Measurements from ENCODE around the gene RNU1-3. TPM values are rescaled to one million over a fixed set of nuclear protein-coding genes. Genes with fewer than 3 reads are reported as not detected.
"Not testable (repeated sequence)": the region's sequence is repeated elsewhere in the genome, so short reads cannot be mapped to it uniquely, and the experiment has no call there.

RNU1-3 gene
- total RNA-seq, 1 donor from 2014 or later, result 3,957 TPM

DNA sequence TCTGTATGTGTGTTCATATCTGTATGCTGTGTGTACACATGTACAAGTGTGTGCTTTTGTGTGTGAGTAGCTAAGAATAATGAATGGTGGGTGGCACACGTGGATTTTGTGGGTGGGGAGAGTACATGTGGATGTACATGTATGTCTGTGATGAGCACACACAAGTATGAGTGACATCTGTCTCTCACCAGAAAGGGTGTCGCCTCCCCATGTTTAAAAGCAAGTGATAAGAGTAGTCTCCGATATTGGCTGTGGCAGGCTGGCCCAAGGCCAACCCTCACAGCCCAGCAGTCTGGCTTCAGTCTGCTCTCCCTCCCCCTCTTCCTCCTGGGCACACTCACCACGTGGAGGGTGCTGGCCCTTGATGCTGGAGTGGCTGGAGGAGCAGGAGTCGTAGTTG, 36.9 kb upstream of the RNU1-3 start:
- not testable (repeated sequence) for DNase-seq (ENCODE audit: low spot score, unreplicated experiment); H3K9me3 Mint-ChIP-seq (ENCODE audit: low read depth); H3K27me3 Mint-ChIP-seq; H3K27ac Mint-ChIP-seq; H3K4me1 Mint-ChIP-seq (ENCODE audit: low read depth); H3K36me3 Mint-ChIP-seq (ENCODE audit: insufficient read depth); H3K4me3 Mint-ChIP-seq (ENCODE audit: low read depth)

DNA sequence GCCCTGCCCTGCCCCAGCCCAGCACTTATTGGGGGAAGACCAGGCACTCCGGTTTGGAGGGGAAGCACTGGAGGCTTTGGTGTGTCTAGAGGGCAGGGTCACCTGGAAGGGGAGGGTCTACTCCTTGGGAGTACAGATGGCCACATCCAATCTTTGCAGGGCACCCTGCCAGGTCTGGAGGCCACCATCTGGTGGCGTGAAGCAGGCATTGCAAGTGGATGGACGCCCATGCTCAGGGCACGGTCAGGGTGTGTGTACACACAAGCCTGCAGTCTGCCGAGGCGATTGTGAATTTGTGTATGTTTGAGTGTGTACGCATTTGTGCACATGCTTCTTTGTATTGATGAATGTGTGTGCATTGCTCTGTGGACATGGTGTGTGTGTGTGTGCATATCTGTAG, 36.4 kb upstream of the RNU1-3 start:
- not testable (repeated sequence) for H3K4me3 Mint-ChIP-seq (ENCODE audit: low read depth); H3K4me1 Mint-ChIP-seq (ENCODE audit: low read depth)

DNA sequence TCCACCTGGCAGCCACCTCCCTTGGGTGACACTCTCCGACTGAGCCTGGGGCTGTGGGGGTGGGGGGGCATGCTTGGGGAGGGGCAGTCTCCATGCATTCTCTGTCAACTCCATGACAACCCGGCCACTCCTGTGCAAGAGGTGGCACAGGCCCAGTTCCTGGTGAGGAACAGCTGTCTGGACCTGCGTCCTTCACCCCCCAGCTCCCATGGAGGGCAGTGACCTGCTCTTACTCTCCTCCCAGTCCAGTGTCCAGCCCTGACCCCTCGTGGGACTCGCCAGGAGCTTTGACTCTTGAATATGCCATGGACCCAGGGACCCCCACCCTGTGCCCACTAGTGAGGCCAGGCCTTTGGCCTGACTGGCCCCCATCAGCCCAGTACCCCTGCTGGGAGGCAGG, 35.5 kb upstream of the RNU1-3 start:
- not testable (repeated sequence) for DNase-seq (ENCODE audit: low spot score, unreplicated experiment); H3K27ac Mint-ChIP-seq; H3K27me3 Mint-ChIP-seq; H3K9me3 Mint-ChIP-seq (ENCODE audit: low read depth); H3K36me3 Mint-ChIP-seq (ENCODE audit: insufficient read depth); H3K4me1 Mint-ChIP-seq (ENCODE audit: low read depth); H3K4me3 Mint-ChIP-seq (ENCODE audit: low read depth)

More for the DNA sequence above, 36.4 kb upstream of the RNU1-3 start:
- DNase-seq (ENCODE audit: low spot score, unreplicated experiment); H3K27me3 Mint-ChIP-seq; H3K27ac Mint-ChIP-seq; H3K36me3 Mint-ChIP-seq (ENCODE audit: insufficient read depth); H3K9me3 Mint-ChIP-seq (ENCODE audit: low read depth): not testable (repeated sequence)

DNA sequence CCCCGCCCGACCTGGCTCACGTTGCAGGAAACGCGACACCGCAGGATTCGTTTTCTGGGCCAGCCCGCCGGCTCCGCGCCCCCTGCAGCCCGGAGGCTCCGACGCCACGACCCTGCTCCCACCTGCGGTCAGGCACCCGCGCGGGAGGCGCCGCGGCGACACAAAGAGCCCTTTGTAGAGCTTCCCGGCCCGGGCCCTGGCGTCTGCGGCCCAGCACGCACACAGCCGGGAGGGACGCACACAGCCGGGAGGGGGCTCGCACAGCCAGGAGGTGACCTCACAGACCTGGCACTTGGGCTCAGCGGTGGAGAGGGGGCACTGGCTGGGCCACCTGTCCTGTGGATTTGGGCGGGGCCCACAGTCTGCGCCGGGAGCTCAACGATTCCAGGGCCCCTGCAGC, 34.4 kb upstream of the RNU1-3 start:
- not testable (repeated sequence) for H3K9me3 Mint-ChIP-seq (ENCODE audit: low read depth); H3K27ac Mint-ChIP-seq; H3K36me3 Mint-ChIP-seq (ENCODE audit: insufficient read depth); H3K27me3 Mint-ChIP-seq; H3K4me3 Mint-ChIP-seq (ENCODE audit: low read depth); H3K4me1 Mint-ChIP-seq (ENCODE audit: low read depth); DNase-seq (ENCODE audit: low spot score, unreplicated experiment)

DNA sequence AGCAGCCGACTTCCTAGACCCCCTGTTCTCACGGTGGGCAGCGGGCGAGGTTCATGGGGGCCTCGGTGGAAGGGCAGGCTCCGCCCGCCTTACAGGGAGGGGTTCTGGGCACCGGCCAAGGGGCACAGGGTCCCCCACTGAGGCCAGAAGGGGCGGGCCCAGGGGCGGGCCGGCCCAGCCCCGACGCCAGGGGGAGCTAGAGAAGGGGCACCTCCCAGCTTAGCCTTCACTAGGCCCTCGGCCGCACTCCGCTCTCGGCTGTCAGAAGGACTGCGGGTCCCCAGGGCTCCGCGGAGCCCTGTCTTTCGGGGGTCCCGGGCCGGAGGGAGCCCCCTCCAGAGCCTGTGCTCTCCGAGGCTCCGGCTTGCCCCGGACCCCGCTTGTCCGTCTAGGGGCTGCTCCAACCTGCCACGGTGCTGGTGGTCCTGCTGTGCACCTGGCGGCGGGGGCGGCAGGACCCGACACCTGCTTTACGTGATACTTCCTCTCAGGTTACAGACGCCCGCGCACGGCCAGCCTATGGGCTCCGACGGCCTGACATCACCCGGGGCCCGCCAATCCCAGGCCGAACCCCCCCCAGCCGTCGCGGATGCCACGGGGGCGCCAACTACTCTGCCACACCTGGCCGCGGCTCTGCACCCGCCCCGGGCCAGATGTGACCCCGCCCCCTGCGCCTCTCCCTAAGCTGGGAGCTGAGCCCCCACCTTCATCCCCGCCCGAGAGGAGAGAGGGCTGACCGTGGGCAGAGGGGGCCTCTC, 33.6 kb upstream of the RNU1-3 start:
- H3K27ac Mint-ChIP-seq; H3K9me3 Mint-ChIP-seq (ENCODE audit: low read depth); H3K27me3 Mint-ChIP-seq; H3K36me3 Mint-ChIP-seq (ENCODE audit: insufficient read depth); H3K4me1 Mint-ChIP-seq (ENCODE audit: low read depth); DNase-seq (ENCODE audit: low spot score, unreplicated experiment); H3K4me3 Mint-ChIP-seq (ENCODE audit: low read depth): not testable (repeated sequence)

DNA sequence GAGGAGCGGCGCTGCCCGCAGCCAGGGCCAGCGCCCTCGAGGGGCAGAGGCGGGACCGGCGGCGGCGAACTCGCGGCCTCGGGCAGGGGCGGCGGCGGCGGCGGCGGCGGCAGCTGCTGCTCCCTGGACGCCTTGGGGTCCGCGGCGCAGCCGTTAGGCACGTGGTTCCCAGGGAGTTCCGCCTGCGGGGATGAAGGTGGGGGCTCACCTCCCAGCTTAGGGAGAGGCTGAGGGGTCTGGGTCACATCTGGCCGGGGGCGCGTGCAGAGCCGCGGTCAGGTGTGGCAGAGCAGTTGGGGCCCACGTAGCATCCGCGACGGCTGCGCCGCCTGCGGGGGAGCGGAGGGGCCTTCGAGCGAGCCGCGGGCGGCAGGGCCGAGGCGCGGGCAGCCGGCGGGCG, 32.7 kb upstream of the RNU1-3 start:
- H3K36me3 Mint-ChIP-seq (ENCODE audit: insufficient read depth); DNase-seq (ENCODE audit: low spot score, unreplicated experiment); H3K4me1 Mint-ChIP-seq (ENCODE audit: low read depth); H3K27ac Mint-ChIP-seq; H3K4me3 Mint-ChIP-seq (ENCODE audit: low read depth); H3K27me3 Mint-ChIP-seq; H3K9me3 Mint-ChIP-seq (ENCODE audit: low read depth): not testable (repeated sequence)

DNA sequence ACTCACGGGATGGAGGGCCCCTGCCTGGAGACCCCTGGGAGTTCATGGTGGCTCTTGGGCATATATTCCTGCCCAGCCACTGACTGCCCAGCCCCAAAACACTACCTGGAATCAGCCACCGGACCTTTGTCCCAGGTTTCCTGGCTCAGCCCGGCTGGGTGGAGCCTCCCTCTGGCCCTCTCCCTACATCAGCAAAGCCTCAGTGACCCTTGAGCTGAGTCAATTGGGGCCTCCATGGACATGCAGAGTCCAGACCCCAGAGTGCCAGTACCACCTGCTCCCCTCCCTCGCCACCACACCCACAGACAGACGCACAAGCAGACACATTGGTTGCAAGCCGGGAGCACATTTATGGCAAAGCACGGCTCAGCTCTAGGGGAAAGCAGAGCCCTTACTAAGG, 30.4 kb upstream of the RNU1-3 start:
- not testable (repeated sequence) for H3K27ac Mint-ChIP-seq; H3K36me3 Mint-ChIP-seq (ENCODE audit: insufficient read depth); H3K4me1 Mint-ChIP-seq (ENCODE audit: low read depth)

DNA sequence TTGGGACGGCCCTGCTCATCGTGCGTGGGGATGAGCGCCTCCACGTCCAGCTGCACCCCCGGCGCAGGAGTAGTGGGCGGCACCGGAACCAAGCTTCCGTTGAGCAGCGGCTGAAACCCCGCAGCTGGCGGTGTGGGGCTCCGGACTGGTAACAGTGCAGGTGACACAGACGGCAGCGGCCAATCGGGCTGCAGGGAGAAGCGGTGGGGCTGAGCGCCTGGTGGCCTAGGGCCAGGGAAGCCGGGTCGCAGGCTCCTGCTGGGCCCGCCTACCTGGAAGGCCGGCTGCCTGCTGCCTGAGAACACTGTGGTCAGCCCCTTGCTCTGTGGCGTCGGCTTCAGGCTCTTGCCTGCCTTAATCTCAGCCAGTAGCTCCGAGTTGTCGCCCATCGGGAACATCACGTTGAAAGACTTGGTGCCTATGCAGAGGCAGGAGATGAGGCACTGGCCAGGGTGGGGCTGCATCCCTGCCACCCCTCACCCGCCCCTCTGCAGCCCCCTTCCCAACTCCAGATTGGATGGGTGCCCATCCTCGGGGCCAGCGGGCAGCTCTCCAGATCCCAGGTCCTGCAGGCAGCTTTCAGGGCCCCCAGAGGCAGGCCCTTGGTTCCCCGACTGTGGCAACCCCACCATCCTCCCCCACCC, 29.9 kb upstream of the RNU1-3 start:
- not testable (repeated sequence) for H3K4me1 Mint-ChIP-seq (ENCODE audit: low read depth); H3K27me3 Mint-ChIP-seq; H3K27ac Mint-ChIP-seq; H3K36me3 Mint-ChIP-seq (ENCODE audit: insufficient read depth); DNase-seq (ENCODE audit: low spot score, unreplicated experiment); H3K4me3 Mint-ChIP-seq (ENCODE audit: low read depth); H3K9me3 Mint-ChIP-seq (ENCODE audit: low read depth)

More for the DNA sequence above, 30.4 kb upstream of the RNU1-3 start:
- not testable (repeated sequence) for DNase-seq (ENCODE audit: low spot score, unreplicated experiment); H3K9me3 Mint-ChIP-seq (ENCODE audit: low read depth); H3K4me3 Mint-ChIP-seq (ENCODE audit: low read depth); H3K27me3 Mint-ChIP-seq

DNA sequence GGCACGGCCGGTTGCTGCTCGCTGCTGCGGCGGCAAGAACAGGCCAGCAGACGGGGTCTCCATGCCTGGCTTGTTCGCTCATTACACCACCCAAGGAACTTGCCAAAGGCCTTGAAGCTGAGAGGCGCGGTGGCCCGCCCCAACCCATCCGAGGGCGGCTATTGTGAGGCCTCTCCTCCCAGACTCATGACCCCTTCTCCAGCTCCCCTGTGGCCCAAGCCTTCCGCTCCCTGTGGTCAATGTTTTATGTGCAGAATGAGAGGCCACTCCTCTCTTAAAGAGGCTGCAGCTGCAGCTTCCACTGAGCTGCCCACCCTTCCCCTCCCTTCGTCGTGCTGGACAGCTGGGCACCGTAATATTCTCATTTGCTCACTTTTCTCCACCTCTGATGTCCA, 27.6 kb upstream of the RNU1-3 start:
- H3K4me1 Mint-ChIP-seq (ENCODE audit: low read depth); H3K9me3 Mint-ChIP-seq (ENCODE audit: low read depth); H3K27me3 Mint-ChIP-seq; H3K27ac Mint-ChIP-seq; H3K4me3 Mint-ChIP-seq (ENCODE audit: low read depth); DNase-seq (ENCODE audit: low spot score, unreplicated experiment); H3K36me3 Mint-ChIP-seq (ENCODE audit: insufficient read depth): not testable (repeated sequence)

DNA sequence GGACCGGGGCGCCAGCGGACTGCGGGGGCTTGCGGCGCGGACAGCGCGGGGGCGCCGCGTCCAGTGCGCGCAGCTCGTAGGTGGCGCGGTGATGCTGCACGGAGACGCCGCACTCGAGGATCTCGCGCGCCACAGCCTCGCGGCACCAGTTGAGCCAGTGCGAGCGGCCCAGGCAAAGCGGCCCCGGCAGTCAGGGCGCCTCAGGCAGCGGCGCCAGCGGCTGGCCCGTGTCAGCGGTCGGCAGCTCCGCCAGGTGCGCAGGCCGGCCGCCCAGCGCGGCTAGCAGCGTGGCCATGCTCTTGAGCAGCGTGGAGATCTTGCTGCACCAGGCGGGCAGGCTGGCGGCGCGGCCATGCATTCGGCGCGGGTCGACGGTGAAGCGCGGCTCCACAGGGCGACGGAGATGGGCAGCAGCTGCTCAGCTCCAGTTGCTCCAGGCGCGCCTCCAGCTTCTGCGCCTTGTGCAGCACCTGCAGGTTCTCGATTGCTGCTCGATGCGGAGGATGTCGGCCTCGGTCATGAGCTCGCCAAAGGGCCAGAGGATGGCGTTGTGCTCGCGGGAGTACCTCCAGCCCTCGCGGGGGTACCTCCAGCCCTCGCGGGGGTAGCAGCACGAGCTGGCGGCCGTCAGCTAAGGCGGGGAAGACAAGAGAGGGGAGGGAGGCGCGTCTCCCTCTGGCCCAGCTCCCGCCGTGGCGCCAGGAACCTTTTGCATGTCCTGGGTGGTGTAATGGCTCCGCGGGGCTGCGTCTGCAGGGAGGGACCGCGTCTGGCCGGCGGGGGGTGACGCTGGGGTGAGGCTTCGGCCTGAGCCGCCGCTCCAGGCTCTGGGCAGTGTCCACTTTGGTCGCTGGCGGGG, 26.9 kb upstream of the RNU1-3 start:
- not testable (repeated sequence) for DNase-seq (ENCODE audit: low spot score, unreplicated experiment); H3K4me1 Mint-ChIP-seq (ENCODE audit: low read depth); H3K27me3 Mint-ChIP-seq; H3K27ac Mint-ChIP-seq; H3K4me3 Mint-ChIP-seq (ENCODE audit: low read depth); H3K9me3 Mint-ChIP-seq (ENCODE audit: low read depth); H3K36me3 Mint-ChIP-seq (ENCODE audit: insufficient read depth)

DNA sequence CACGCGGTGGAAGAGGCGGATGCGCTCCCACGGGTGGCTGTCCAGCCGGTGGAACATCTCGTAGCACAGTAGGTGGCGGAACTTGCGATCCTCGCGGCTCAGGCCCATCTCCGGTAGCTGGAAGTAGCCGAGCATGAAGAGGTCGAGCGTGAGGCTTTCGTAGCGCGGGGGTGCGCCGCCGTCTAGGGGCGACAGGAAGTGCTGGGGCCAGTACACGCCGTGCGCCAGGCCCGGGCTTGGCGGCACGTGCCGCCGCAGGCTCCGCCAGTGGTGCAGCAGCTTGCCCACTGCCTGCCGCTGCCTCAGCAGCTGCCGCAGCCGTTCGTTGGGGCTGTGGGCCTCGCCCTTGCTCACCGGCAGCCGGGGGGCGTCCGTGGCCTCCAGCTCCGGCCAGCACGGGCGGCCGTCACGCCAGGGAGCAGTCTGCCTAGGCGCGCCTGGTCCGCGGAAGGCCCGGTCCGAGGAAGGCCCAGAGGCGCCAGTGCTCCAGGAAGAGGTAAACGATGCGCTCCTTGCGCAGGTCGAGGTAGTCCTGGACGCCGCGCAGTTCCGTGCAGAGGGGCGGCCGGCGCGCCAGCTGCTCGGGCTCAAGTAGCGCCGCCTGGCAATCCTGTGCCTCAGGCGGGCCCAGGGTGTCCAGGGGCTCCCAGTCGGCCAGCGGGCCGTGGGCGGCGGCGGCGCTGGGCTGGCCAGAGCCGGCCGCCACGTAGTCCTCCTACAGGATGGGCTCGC, 26.1 kb upstream of the RNU1-3 start:
- H3K4me1 Mint-ChIP-seq (ENCODE audit: low read depth); H3K4me3 Mint-ChIP-seq (ENCODE audit: low read depth); DNase-seq (ENCODE audit: low spot score, unreplicated experiment); H3K27me3 Mint-ChIP-seq; H3K36me3 Mint-ChIP-seq (ENCODE audit: insufficient read depth); H3K9me3 Mint-ChIP-seq (ENCODE audit: low read depth); H3K27ac Mint-ChIP-seq: not testable (repeated sequence)

DNA sequence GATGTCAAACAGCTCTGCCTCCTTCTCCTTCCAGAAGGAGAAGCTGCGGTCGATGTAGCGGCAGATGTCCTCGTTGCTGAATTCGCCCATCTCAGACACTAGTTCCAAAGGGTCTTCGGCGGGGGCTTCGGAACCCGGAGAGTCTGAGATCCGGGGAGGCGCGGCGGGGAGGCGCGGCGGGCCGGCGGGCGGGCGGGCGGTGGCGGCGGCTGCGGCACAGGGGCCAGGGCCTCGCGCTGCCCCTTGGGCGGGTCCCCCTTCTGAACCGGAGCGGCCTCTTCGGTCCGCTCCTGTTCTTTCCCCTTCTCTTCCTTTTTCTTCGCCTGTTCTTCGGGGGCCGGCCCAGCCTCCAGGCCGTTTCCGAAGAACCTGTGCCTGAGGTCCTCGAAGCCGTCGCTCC, 25.5 kb upstream of the RNU1-3 start:
- not testable (repeated sequence) for H3K27me3 Mint-ChIP-seq; H3K4me3 Mint-ChIP-seq (ENCODE audit: low read depth)

More for the DNA sequence above, 25.5 kb upstream of the RNU1-3 start:
- H3K9me3 Mint-ChIP-seq (ENCODE audit: low read depth); DNase-seq (ENCODE audit: low spot score, unreplicated experiment); H3K36me3 Mint-ChIP-seq (ENCODE audit: insufficient read depth); H3K4me1 Mint-ChIP-seq (ENCODE audit: low read depth); H3K27ac Mint-ChIP-seq: not testable (repeated sequence)
